NK-92 treated with Interleukin-12 subunit alpha and Interleukin-12 subunit beta, amount 100 ng/mL, for 24 hours (cell line): ENCODE results near the gene PDCD11.
"Not testable (repeated sequence)": the region's sequence is repeated elsewhere in the genome, so short reads cannot be mapped to it uniquely, and the experiment has no call there.

Experiments used
- DNase-seq: peaks from one replicate; lab custom pipeline; 2025; lab: John Stamatoyannopoulos, UW

PDCD11 gene

GRCh38 chr10:103476046-103476768, 79.8 kb downstream of the PDCD11 start:
- no peak for DNase-seq

- no peak for DNase-seq
These were observed 82.2 kb downstream of the PDCD11 start for GRCh38 chr10:103478671-103479070.

- DNase-seq, result no peak
These were observed 82.7 kb downstream of the PDCD11 start, which contains the start of gene CALHM3 for GRCh38 chr10:103479135-103479534. TSS of gene CALHM3 (minus strand) at chr10:103479240. CDS start at chr10:103479032, 208 bp downstream.

- no peak for DNase-seq
These were observed 84.1 kb downstream of the PDCD11 start for GRCh38 chr10:103480521-103480920.

- no peak for DNase-seq
These were observed 85.6 kb downstream of the PDCD11 start for GRCh38 chr10:103481974-103482531.

GRCh38 chr10:103486635-103487409, 90.4 kb downstream of the PDCD11 start:
- not testable (repeated sequence) for DNase-seq

GRCh38 chr10:103487410-103487708, 90.9 kb downstream of the PDCD11 start:
- DNase-seq, result no peak

- no peak for DNase-seq
These were observed 94.5 kb downstream of the PDCD11 start for GRCh38 chr10:103490986-103491314.

- DNase-seq, result no peak
These were observed 95.4 kb downstream of the PDCD11 start for GRCh38 chr10:103491729-103492364.

- DNase-seq, result no peak
These were observed 96.3 kb downstream of the PDCD11 start for GRCh38 chr10:103492655-103493261.

- no peak for DNase-seq
These were observed 97.0 kb downstream of the PDCD11 start, which contains the start of gene NEURL1 for GRCh38 chr10:103493362-103493915. TSS of gene NEURL1 (plus strand) at chr10:103493705. CDS start at chr10:103494388, 683 bp downstream.

- no peak for DNase-seq
These were observed 97.8 kb downstream of the PDCD11 start for GRCh38 chr10:103493916-103494877.

GRCh38 chr10:103495321-103495720, 98.9 kb downstream of the PDCD11 start:
- DNase-seq, result no peak
